ENCODE measurements around the gene C9orf153. TPM values are rescaled to one million over a fixed set of nuclear protein-coding genes. Genes with fewer than 3 reads are reported as not detected.

The C9orf153 gene
- 0.08 and 0.17 TPM in 2 replicates for polyA plus RNA-seq (2011; rRNA removed)
- polyA plus RNA-seq (2012; cell fraction: cytosol; rRNA removed), result 0.03 and 0.09 TPM in 2 replicates
- 0.05 and 0.07 TPM in 2 replicates for polyA plus RNA-seq (2012; cell fraction: nucleus; rRNA removed)
- 0.06 to 0.17 TPM (median 0.16 TPM) in 3 replicates for polyA plus RNA-seq (2017; fragmentation: RNase III; extraction: RNeasy Plus Mini Kit Qiagen cat#74134 plus additional on column Dnase treatment)
- polyA minus RNA-seq (2011; rRNA and poly(A)+ RNA removed), result 0.29 and 0.49 TPM in 2 replicates

GRCh38 chr9:86259557-86259956, at the start of gene C9orf153:
C9orf153 (minus strand) TSS chr9:86259657; CDS start chr9:86229603, 30,054 bp downstream.
- Histone ChIP-seq H3K4me1 (no peaks in the 10 kb centered on the region), H3K4me2 (no peak within 1 kb of the TSS), H3K4me3 (no peak within 1 kb of the TSS), H3K9me3 (no peaks in the 10 kb centered on the region), H3K27ac (no peak within 1 kb of the TSS)
- 83% methylated on average over 8 of the region's 8 CpGs for WGBS (ENCODE audit: missing lambda C conversion rate)
- CTCF ChIA-PET, result interaction anchor here (0.5 to 2.1 kb wide), 2 partner anchors 57 to 116 kb away, joined by 4 to 7 read pairs; no protein-coding TSS in a partner anchor
- POLR2A ChIA-PET, result no interaction called here
- ATAC-seq (no peak; a peak in 1 of 6 replicates), FAIRE-seq (no peak), DNase-seq (ENCODE audit: low read depth in 1 of 2, low spot score in 1 of 2) (no peak)
- no peak for TF ChIP-seq HOXB13 (CRISPR knock-in tag; IDR thresholded peaks at IDR 0.05; ENCODE audit: low read depth)
- no peak for TF ChIP-seq ZC3H11A (IDR thresholded peaks at IDR 0.05)
- TF ChIP-seq, protein P1, sequence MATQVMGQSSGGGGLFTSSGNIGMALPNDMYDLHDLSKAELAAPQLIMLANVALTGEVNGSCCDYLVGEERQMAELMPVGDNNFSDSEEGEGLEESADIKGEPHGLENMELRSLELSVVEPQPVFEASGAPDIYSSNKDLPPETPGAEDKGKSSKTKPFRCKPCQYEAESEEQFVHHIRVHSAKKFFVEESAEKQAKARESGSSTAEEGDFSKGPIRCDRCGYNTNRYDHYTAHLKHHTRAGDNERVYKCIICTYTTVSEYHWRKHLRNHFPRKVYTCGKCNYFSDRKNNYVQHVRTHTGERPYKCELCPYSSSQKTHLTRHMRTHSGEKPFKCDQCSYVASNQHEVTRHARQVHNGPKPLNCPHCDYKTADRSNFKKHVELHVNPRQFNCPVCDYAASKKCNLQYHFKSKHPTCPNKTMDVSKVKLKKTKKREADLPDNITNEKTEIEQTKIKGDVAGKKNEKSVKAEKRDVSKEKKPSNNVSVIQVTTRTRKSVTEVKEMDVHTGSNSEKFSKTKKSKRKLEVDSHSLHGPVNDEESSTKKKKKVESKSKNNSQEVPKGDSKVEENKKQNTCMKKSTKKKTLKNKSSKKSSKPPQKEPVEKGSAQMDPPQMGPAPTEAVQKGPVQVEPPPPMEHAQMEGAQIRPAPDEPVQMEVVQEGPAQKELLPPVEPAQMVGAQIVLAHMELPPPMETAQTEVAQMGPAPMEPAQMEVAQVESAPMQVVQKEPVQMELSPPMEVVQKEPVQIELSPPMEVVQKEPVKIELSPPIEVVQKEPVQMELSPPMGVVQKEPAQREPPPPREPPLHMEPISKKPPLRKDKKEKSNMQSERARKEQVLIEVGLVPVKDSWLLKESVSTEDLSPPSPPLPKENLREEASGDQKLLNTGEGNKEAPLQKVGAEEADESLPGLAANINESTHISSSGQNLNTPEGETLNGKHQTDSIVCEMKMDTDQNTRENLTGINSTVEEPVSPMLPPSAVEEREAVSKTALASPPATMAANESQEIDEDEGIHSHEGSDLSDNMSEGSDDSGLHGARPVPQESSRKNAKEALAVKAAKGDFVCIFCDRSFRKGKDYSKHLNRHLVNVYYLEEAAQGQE (IDR thresholded peaks at IDR 0.05), result no peak
- no peak for TF ChIP-seq TP53 (CRISPR knock-in tag; IDR thresholded peaks at IDR 0.05)
- no peak for TF ChIP-seq KDM1A (IDR thresholded peaks at IDR 0.05; ENCODE audit: low read depth)
- TF ChIP-seq CBX8 (IDR thresholded peaks at IDR 0.05), result no peak
- no peak for TF ChIP-seq JUN (IDR thresholded peaks at IDR 0.05)
- TF ChIP-seq POLR2A (IDR thresholded peaks at IDR 0.05; ENCODE audit: low read length), result no peak
- TF ChIP-seq, protein P2, sequence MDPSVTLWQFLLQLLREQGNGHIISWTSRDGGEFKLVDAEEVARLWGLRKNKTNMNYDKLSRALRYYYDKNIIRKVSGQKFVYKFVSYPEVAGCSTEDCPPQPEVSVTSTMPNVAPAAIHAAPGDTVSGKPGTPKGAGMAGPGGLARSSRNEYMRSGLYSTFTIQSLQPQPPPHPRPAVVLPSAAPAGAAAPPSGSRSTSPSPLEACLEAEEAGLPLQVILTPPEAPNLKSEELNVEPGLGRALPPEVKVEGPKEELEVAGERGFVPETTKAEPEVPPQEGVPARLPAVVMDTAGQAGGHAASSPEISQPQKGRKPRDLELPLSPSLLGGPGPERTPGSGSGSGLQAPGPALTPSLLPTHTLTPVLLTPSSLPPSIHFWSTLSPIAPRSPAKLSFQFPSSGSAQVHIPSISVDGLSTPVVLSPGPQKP (IDR thresholded peaks at IDR 0.05; ENCODE audit: low read depth, low read length), result no peak
- no peak for TF ChIP-seq RCOR1 (IDR thresholded peaks at IDR 0.05; ENCODE audit: low read depth, low read length)
- no peak for TF ChIP-seq NFE2L2 (conservative IDR thresholded peaks at IDR 0.05; ENCODE audit: low read length)
- TF ChIP-seq, protein P3, sequence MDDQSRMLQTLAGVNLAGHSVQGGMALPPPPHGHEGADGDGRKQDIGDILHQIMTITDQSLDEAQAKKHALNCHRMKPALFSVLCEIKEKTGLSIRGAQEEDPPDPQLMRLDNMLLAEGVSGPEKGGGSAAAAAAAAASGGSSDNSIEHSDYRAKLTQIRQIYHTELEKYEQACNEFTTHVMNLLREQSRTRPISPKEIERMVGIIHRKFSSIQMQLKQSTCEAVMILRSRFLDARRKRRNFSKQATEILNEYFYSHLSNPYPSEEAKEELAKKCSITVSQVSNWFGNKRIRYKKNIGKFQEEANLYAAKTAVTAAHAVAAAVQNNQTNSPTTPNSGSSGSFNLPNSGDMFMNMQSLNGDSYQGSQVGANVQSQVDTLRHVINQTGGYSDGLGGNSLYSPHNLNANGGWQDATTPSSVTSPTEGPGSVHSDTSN (IDR thresholded peaks at IDR 0.05), result no peak
- TF ChIP-seq RFX5 (IDR thresholded peaks at IDR 0.05), result no peak
- TF ChIP-seq MAZ (IDR thresholded peaks at IDR 0.05; ENCODE audit: borderline replicate concordance, low read depth, low read length), result no peak
- TF ChIP-seq PHF8 (IDR thresholded peaks at IDR 0.05; ENCODE audit: borderline replicate concordance, low read depth), result no peak

DNA sequence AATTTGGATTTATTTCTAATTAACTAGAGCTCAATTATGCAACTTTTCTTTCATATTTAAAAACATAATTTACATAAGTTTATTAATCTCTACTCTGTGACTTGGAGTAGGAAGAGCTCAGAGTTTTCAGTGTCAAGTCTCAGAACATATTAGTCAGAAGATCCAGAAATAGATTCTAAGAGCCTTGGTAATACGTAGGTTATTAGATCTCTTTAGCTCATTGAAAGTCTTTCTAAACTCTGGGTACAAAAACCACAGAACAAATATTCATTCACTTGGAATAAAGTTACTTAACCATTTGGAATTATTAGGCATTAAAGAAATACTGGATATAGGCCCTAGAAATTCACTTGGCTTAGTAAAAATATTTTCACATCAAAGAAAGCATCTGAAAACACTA, 49.2 kb upstream of the C9orf153 start:
- TF ChIP-seq ZNF302 (CRISPR knock-in tag; IDR thresholded peaks at IDR 0.05) (no peak), SMC3 (IDR thresholded peaks at IDR 0.05) (no peak), HEYL (CRISPR knock-in tag; IDR thresholded peaks at IDR 0.05) (no peak), HOXA7 (CRISPR knock-in tag; IDR thresholded peaks at IDR 0.05) (no peak), CHD2 (IDR thresholded peaks at IDR 0.05; ENCODE audit: low read length, partially characterized antibody) (no peak), MYC (IDR thresholded peaks at IDR 0.05; ENCODE audit: borderline replicate concordance, low read length) (no peak), NPAS2 (CRISPR knock-in tag; IDR thresholded peaks at IDR 0.05; ENCODE audit: borderline replicate concordance) (no peak), PHF8 (IDR thresholded peaks at IDR 0.05; ENCODE audit: borderline replicate concordance, low read depth) (no peak), KDM1A (IDR thresholded peaks at IDR 0.05; ENCODE audit: low read depth) (no peak), KDM5A (IDR thresholded peaks at IDR 0.05) (no peak), CBX8 (IDR thresholded peaks at IDR 0.05) (no peak)
- TF ChIP-seq, protein P4, sequence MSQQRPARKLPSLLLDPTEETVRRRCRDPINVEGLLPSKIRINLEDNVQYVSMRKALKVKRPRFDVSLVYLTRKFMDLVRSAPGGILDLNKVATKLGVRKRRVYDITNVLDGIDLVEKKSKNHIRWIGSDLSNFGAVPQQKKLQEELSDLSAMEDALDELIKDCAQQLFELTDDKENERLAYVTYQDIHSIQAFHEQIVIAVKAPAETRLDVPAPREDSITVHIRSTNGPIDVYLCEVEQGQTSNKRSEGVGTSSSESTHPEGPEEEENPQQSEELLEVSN (IDR thresholded peaks at IDR 0.05; ENCODE audit: borderline replicate concordance, low read depth), result no peak
- no peak overlapping the region for H3K4me2 ChIP-seq
- no peak for FAIRE-seq
- ChIA-PET CTCF (interaction anchor here (0.9 to 1.3 kb wide), 2 partner anchors 10 to 12 kb away, joined by 3 to 4 read pairs; no protein-coding TSS in a partner anchor), POLR2A (no interaction called here)
- no peaks in the 10 kb centered on the region for H3K9me3 ChIP-seq
- no peak for DNase-seq (ENCODE audit: low read depth in 1 of 2, low spot score in 1 of 2)
- no peaks in the 10 kb centered on the region for H3K4me1 ChIP-seq
- no peak overlapping the region for H3K27ac ChIP-seq
- no peak overlapping the region for H3K4me3 ChIP-seq
- 94% methylated on average over 1 of the region's 1 CpG for WGBS (ENCODE audit: missing lambda C conversion rate)
- no peak for ATAC-seq
